KMS-11 (cell line): ENCODE data around the gene CACNA2D2.

Experiments
- H2AFZ ChIP-seq: fragments of 200-600 bp; sonication (generic); 2 replicates; pipeline ENCODE4 v1.6.1; 2016; ENCODE audit warnings: antibody characterized with exemption, mixed run types, low read depth
- H3K27ac ChIP-seq: fragments of 200-600 bp; sonication (generic); 2 replicates; pipeline ENCODE4 v1.6.1; 2016; ENCODE audit warnings: mild to moderate bottlenecking, mixed run types
- H3K27me3 ChIP-seq: fragments of 200-600 bp; sonication (generic); 2 replicates; pipeline ENCODE4 v1.6.1; 2017; ENCODE audit warnings: mild to moderate bottlenecking, low read depth, mixed run types, moderate library complexity; ENCODE audit not compliant: insufficient read depth
- H3K36me3 ChIP-seq: fragments of 200-600 bp; sonication (generic); 2 replicates; pipeline ENCODE4 v1.6.1; 2017; ENCODE audit warnings: mild to moderate bottlenecking, mixed run types; ENCODE audit not compliant: insufficient read depth
- H3K4me1 ChIP-seq: fragments of 200-600 bp; sonication (generic); 2 replicates; pipeline ENCODE4 v1.6.1; 2016; ENCODE audit warnings: mild to moderate bottlenecking, low read depth, mixed run types; ENCODE audit not compliant: poor library complexity, severe bottlenecking
- H3K4me2 ChIP-seq: fragments of 200-600 bp; sonication (generic); 2 replicates; pipeline ENCODE4 v1.7.0; 2016; ENCODE audit warnings: mild to moderate bottlenecking, mixed run types
- H3K4me3 ChIP-seq: fragments of 200-600 bp; sonication (generic); IDR thresholded peaks from 2 replicates; pipeline ENCODE4 v1.6.1; 2017; ENCODE audit warnings: low read depth, low read length, mixed read lengths; ENCODE audit not compliant: insufficient read depth
- H3K79me2 ChIP-seq: fragments of 200-600 bp; sonication (generic); 2 replicates; pipeline ENCODE4 v1.6.1; 2016; ENCODE audit warnings: low read depth, mixed run types; ENCODE audit not compliant: insufficient read depth
- H3K9ac ChIP-seq: fragments of 200-600 bp; sonication (generic); 2 replicates; pipeline ENCODE4 v1.6.1; 2016; ENCODE audit warnings: mild to moderate bottlenecking, mixed run types
- H4K20me1 ChIP-seq: fragments of 200-600 bp; sonication (generic); 2 replicates; pipeline ENCODE4 v1.6.1; 2016; ENCODE audit warnings: mild to moderate bottlenecking, mixed run types; ENCODE audit not compliant: insufficient read depth
- CTCF ChIP-seq: fragments of 200-600 bp; sonication (generic); conservative IDR thresholded peaks from 2 replicates; pipeline ENCODE4 v1.6.1; 2017; ENCODE audit warnings: low read depth, mild to moderate bottlenecking, antibody characterized with exemption, low read length, moderate library complexity, mixed read lengths

The CACNA2D2 gene

GRCh38 chr3:50354850-50355249 is 148.6 kb downstream of the CACNA2D2 start:
- Histone ChIP-seq H3K36me3 (no peaks in the 10 kb centered on the region), H4K20me1 (no peaks in the 10 kb centered on the region), H3K27ac (no peak overlapping the region)

GRCh38 chr3:50354186-50354764 is 149.2 kb downstream of the CACNA2D2 start:
- peaks cover 19% of the 10 kb centered on the region for H3K4me1 ChIP-seq
- no peaks in the 10 kb centered on the region for H3K27me3 ChIP-seq
- H3K9ac ChIP-seq, result no peak overlapping the region
- TF ChIP-seq CTCF, result no peak
- H3K36me3 ChIP-seq, result no peaks in the 10 kb centered on the region
- no peak overlapping the region for H3K27ac ChIP-seq
- H3K4me3 ChIP-seq, result no peak overlapping the region
- H4K20me1 ChIP-seq, result no peaks in the 10 kb centered on the region
- H2AFZ ChIP-seq, result no peak overlapping the region
- peaks cover 24% of the 10 kb centered on the region; the same call in 1 of the 2 replicates for H3K79me2 ChIP-seq
- H3K4me2 ChIP-seq, result no peak overlapping the region

More at GRCh38 chr3:50354850-50355249, 148.6 kb downstream of the CACNA2D2 start:
- Histone ChIP-seq H3K79me2 (peaks cover 24% of the 10 kb centered on the region; the same call in 1 of the 2 replicates), H3K4me2 (no peak overlapping the region), H3K4me1 (peaks cover 14% of the 10 kb centered on the region), H3K4me3 (no peak overlapping the region), H3K9ac (no peak overlapping the region), H2AFZ (no peak overlapping the region), H3K27me3 (no peaks in the 10 kb centered on the region)
- no peak for TF ChIP-seq CTCF

GRCh38 chr3:50353245-50354004 is 150.0 kb downstream of the CACNA2D2 start:
- Histone ChIP-seq H3K4me3 (no peak overlapping the region), H3K79me2 (peaks cover 21% of the 10 kb centered on the region; the same call in 1 of the 2 replicates), H3K4me1 (peaks cover 20% of the 10 kb centered on the region), H4K20me1 (no peaks in the 10 kb centered on the region), H3K27me3 (no peaks in the 10 kb centered on the region), H3K36me3 (no peaks in the 10 kb centered on the region), H3K27ac (no peak overlapping the region), H2AFZ (no peak overlapping the region), H3K4me2 (no peak overlapping the region), H3K9ac (no peak overlapping the region)
- no peak for TF ChIP-seq CTCF

GRCh38 chr3:50352781-50353180 is 150.7 kb downstream of the CACNA2D2 start:
- TF ChIP-seq CTCF, result no peak
- Histone ChIP-seq H3K36me3 (no peaks in the 10 kb centered on the region), H2AFZ (no peak overlapping the region), H3K27me3 (no peaks in the 10 kb centered on the region), H3K27ac (no peak overlapping the region), H3K79me2 (peaks cover 14% of the 10 kb centered on the region; the same call in 1 of the 2 replicates), H3K4me3 (no peak overlapping the region), H3K4me1 (peaks cover 20% of the 10 kb centered on the region), H4K20me1 (no peaks in the 10 kb centered on the region), H3K4me2 (no peak overlapping the region), H3K9ac (no peak overlapping the region)
